Fibroblast of lung (primary cell): ENCODE data around the gene DYNLL2. TPM values are rescaled to one million over a fixed set of nuclear protein-coding genes. Genes with fewer than 3 reads are reported as not detected.
"Not testable (repeated sequence)": the region's sequence is repeated elsewhere in the genome, so short reads cannot be mapped to it uniquely, and the experiment has no call there.

Source experiments
- DNase-seq, 2 donors: peaks; one replicate each; pipeline versions ENCODE4 v3.0.0 to v3.0.0-alpha.2; 2010; ENCODE audit warnings: low read depth in 2 of 2
- H2AFZ ChIP-seq: 2 replicates; pipeline ENCODE4 v1.5.1; 2012; ENCODE audit warnings: low read length, control low read depth, inconsistent platforms
- H3K27ac ChIP-seq: 2 replicates; pipeline ENCODE4 v1.5.1; 2011; ENCODE audit warnings: low read length, control low read depth; ENCODE audit not compliant: insufficient read depth
- H3K27me3 ChIP-seq: 2 replicates; pipeline ENCODE4 v1.5.1; 2011; ENCODE audit warnings: mild to moderate bottlenecking, low read length; ENCODE audit not compliant: control insufficient read depth, insufficient read depth
- H3K36me3 ChIP-seq: 2 replicates; pipeline ENCODE4 v1.5.1; 2011; ENCODE audit warnings: low read length; ENCODE audit not compliant: control insufficient read depth, insufficient read depth
- H3K4me1 ChIP-seq: 2 replicates; pipeline ENCODE4 v1.5.1; 2011; ENCODE audit warnings: low read length; ENCODE audit not compliant: control insufficient read depth, insufficient read depth; ENCODE audit errors: extremely low read depth
- H3K4me2 ChIP-seq: 2 replicates; pipeline ENCODE4 v1.5.1; 2011; ENCODE audit warnings: low read length, control low read depth; ENCODE audit not compliant: insufficient read depth; ENCODE audit errors: extremely low read depth
- H3K4me3 ChIP-seq, 4 experiments: fragments of 200-600 bp in 1 of 4; sonication (generic) in 1 of 4; replicated peaks in 1 of 4; 2 replicates each; pipeline ENCODE4 v1.5.1; 2011 to 2016; ENCODE audit warnings: low read length in 4 of 4, low read depth in 3 of 4, mild to moderate bottlenecking in 3 of 4, control low read depth in 2 of 4, inconsistent platforms in 1 of 4, mixed read lengths in 1 of 4; ENCODE audit not compliant: insufficient read depth in 1 of 4; ENCODE audit errors: control extremely low read depth in 1 of 4
- H3K79me2 ChIP-seq: 2 replicates; pipeline ENCODE4 v1.5.1; 2012; ENCODE audit warnings: mild to moderate bottlenecking, low read length, inconsistent platforms; ENCODE audit not compliant: control insufficient read depth, insufficient read depth
- H3K9ac ChIP-seq: 2 replicates; pipeline ENCODE4 v1.5.1; 2011; ENCODE audit warnings: mild to moderate bottlenecking, low read length, control low read depth; ENCODE audit not compliant: insufficient read depth
- H3K9me3 ChIP-seq: 2 replicates; pipeline ENCODE4 v1.5.1; 2012; ENCODE audit warnings: low read depth, low read length; ENCODE audit not compliant: control insufficient read depth, insufficient read depth
- H4K20me1 ChIP-seq: 2 replicates; pipeline ENCODE4 v1.5.1; 2011; ENCODE audit warnings: low read length; ENCODE audit not compliant: control insufficient read depth, insufficient read depth; ENCODE audit errors: extremely low read depth
- EZH2 ChIP-seq: IDR thresholded peaks from 2 replicates; pipeline ENCODE4 v1.5.1; 2012; ENCODE audit warnings: low read length, control low read depth, mild to moderate bottlenecking; ENCODE audit errors: missing control alignments
- polyA plus RNA-seq, 2 donors: library from polyadenylated mRNA; depleted of rRNA in 1 of 2; stranded (reverse) in 1 of 2; unstranded in 1 of 2; fragments of >200 nt; gene quantifications; 2 replicates each; pipeline ENCODE4 v1.2.1, GENCODE V29; 2011 to 2012; ENCODE audit warnings: missing spikeins in 1 of 2
- total RNA-seq: library from RNA; depleted of rRNA; stranded (reverse); fragments of >200 nt; gene quantifications from 2 replicates; pipeline ENCODE4 v1.2.1, GENCODE V29; 2014
- TF ChIP-seq, protein P1 (sequence below), 2 donors: IDR thresholded peaks in 1 of 2; conservative IDR thresholded peaks in 1 of 2; 1 replicate in 1 of 2; 2 replicates in 1 of 2; pipeline ENCODE4 v1.5.1; 2011 to 2012; ENCODE audit warnings: low read length in 2 of 2, control low read depth in 1 of 2, inconsistent platforms in 1 of 2, low read depth in 1 of 2, mild to moderate bottlenecking in 1 of 2

Gene DYNLL2
- total and polyA plus RNA-seq, 2 donors (not counting 1 experiment from before 2014, with no cell fraction given): 17.1 to 32.9 TPM

DNA sequence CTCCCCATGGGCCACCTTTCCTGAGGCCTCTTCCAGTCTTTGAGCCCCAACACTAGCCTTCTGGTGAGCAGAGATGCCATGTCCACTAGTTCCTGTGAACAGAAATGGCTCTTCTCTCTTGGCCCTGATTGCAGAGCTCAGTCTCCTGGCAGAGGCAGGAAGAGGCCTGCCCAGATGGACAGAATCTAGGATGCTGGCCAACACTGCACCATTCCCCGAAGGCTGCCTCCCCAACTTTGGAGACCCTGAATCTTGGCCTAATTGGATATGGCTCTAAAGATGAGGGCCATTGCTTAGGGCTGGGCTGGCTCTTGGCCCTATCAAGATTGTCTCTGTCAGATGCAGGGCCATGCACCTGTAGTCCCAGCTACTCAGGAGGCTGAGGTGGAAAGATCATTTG, 18.0 kb upstream of the DYNLL2 start:
- H3K4me2 ChIP-seq: no peak overlapping the region
- H3K4me3 ChIP-seq: no peak overlapping the region
- TF ChIP-seq, protein P1, sequence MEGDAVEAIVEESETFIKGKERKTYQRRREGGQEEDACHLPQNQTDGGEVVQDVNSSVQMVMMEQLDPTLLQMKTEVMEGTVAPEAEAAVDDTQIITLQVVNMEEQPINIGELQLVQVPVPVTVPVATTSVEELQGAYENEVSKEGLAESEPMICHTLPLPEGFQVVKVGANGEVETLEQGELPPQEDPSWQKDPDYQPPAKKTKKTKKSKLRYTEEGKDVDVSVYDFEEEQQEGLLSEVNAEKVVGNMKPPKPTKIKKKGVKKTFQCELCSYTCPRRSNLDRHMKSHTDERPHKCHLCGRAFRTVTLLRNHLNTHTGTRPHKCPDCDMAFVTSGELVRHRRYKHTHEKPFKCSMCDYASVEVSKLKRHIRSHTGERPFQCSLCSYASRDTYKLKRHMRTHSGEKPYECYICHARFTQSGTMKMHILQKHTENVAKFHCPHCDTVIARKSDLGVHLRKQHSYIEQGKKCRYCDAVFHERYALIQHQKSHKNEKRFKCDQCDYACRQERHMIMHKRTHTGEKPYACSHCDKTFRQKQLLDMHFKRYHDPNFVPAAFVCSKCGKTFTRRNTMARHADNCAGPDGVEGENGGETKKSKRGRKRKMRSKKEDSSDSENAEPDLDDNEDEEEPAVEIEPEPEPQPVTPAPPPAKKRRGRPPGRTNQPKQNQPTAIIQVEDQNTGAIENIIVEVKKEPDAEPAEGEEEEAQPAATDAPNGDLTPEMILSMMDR (conservative IDR thresholded peaks at IDR 0.05 in 1 of 2, IDR thresholded peaks at IDR 0.05 in 1 of 2; ENCODE audit: low read depth in 1 of 2, low read length in 2 of 2): no peak
- TF ChIP-seq EZH2: no peak
- H3K36me3 ChIP-seq: no peaks in the 10 kb centered on the region
- DNase-seq: no peak
- H4K20me1 ChIP-seq: no peaks in the 10 kb centered on the region
- no peak overlapping the region for H3K27ac ChIP-seq
- H3K4me1 ChIP-seq: no peaks in the 10 kb centered on the region
- no peak overlapping the region for H3K9ac ChIP-seq
- no peaks in the 10 kb centered on the region for H3K9me3 ChIP-seq
- no peak overlapping the region for H2AFZ ChIP-seq
- no peaks in the 10 kb centered on the region for H3K79me2 ChIP-seq
- peaks cover 6% of the 10 kb centered on the region for H3K27me3 ChIP-seq

- Histone ChIP-seq H3K27ac (no peak overlapping the region), H3K9ac (no peak overlapping the region), H3K27me3 (peaks cover 6% of the 10 kb centered on the region), H4K20me1 (no peaks in the 10 kb centered on the region), H3K9me3 (no peaks in the 10 kb centered on the region), H3K36me3 (no peaks in the 10 kb centered on the region), H3K4me1 (no peaks in the 10 kb centered on the region), H3K4me2 (no peak overlapping the region), H3K4me3 (no peak overlapping the region), H3K79me2 (no peaks in the 10 kb centered on the region), H2AFZ (no peak overlapping the region)
- no peak for DNase-seq
- TF ChIP-seq, protein P1 (conservative IDR thresholded peaks at IDR 0.05 in 1 of 2, IDR thresholded peaks at IDR 0.05 in 1 of 2; ENCODE audit: low read depth in 1 of 2, low read length in 2 of 2): no peak
- TF ChIP-seq EZH2: no peak
Measured at GRCh38 chr17:58066401-58066800, 16.8 kb upstream of the DYNLL2 start.

- Histone ChIP-seq H3K4me1 (no peaks in the 10 kb centered on the region), H3K4me3 (no peak overlapping the region), H4K20me1 (no peaks in the 10 kb centered on the region), H3K9ac (no peak overlapping the region), H3K36me3 (no peaks in the 10 kb centered on the region), H3K79me2 (no peaks in the 10 kb centered on the region), H3K9me3 (no peaks in the 10 kb centered on the region), H3K27ac (no peak overlapping the region), H3K27me3 (peaks cover 4% of the 10 kb centered on the region), H2AFZ (no peak overlapping the region), H3K4me2 (no peak overlapping the region)
- TF ChIP-seq, protein P1 (conservative IDR thresholded peaks at IDR 0.05 in 1 of 2, IDR thresholded peaks at IDR 0.05 in 1 of 2; ENCODE audit: low read depth in 1 of 2, low read length in 2 of 2): no peak
- TF ChIP-seq EZH2: no peak
- DNase-seq: no peak
Measured at GRCh38 chr17:58072862-58073261, 10.4 kb upstream of the DYNLL2 start.

DNA sequence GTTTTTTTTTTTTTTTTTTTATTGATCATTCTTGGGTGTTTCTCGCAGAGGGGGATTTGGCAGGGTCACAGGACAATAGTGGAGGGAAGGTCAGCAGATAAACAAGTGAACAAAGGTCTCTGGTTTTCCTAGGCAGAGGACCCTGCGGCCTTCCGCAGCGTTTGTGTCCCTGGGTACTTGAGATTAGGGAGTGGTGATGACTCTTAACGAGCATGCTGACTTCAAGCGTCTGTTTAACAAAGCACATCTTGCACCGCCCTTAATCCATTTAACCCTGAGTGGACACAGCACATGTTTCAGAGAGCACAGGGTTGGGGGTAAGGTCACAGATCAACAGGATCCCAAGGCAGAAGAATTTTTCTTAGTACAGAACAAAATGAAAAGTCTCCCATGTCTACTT, 10.0 kb upstream of the DYNLL2 start:
- H3K27ac ChIP-seq, DNase-seq, H3K36me3 ChIP-seq, H3K4me3 ChIP-seq, H2AFZ ChIP-seq, H3K4me2 ChIP-seq, H3K79me2 ChIP-seq, H3K9me3 ChIP-seq, H3K27me3 ChIP-seq, H3K9ac ChIP-seq, H3K4me1 ChIP-seq, H4K20me1 ChIP-seq: not testable (repeated sequence)

- H3K9ac ChIP-seq, H3K27me3 ChIP-seq, DNase-seq, H2AFZ ChIP-seq, H3K4me2 ChIP-seq, H3K36me3 ChIP-seq, H4K20me1 ChIP-seq, H3K79me2 ChIP-seq, H3K4me1 ChIP-seq, H3K27ac ChIP-seq, H3K9me3 ChIP-seq, H3K4me3 ChIP-seq: not testable (repeated sequence)
Measured at GRCh38 chr17:58074406-58074805, 8.8 kb upstream of the DYNLL2 start.
